VCaP (cell line): ENCODE data around the gene TMPRSS4.

Experiments used
- H3K27ac ChIP-seq: fragments of 450-650 bp; 2 replicates; pipeline ENCODE4 v1.5.1; 2017
- TF ChIP-seq, protein P1 (sequence below): fragments of 450-650 bp; conservative IDR thresholded peaks from 2 replicates; pipeline ENCODE4 v1.5.1; 2017; ENCODE audit warnings: mild to moderate bottlenecking, moderate library complexity

Gene TMPRSS4

DNA sequence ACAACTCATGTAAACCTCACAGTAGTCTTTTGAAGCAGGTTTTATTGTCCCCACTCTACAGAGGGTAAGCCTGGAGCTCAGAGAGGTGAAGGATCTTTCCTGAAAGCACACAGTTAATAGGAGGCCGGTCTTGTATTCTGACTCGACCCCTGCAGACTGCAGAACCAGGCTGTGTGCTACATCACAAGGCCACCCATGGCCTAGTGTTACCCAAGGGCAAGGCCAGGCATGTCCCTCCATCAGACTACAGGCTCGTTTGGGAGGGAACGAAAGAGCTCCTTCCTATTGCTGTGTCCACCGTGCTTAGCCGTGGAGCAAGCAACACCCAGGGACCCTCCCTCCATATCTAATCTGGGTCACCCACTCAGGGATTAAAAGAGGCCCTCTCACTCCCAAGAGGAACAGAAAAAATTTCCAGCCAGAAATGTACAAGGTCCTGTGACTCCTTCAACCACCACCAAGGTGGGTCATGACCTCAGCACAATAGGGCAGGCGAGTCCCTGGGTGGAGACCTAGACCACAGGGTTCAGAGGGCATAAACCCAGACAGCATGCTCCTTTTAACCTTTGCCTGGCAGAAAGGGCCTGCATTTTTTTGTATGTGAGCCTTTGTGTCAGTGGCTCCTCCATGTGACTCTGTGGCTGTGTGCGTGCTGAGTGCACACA lies 16.2 kb downstream of the TMPRSS4 start:
- peak overlapping the region; percentile 80; the same call in 1 of the 2 replicates for H3K27ac ChIP-seq
- TF ChIP-seq, protein P1, sequence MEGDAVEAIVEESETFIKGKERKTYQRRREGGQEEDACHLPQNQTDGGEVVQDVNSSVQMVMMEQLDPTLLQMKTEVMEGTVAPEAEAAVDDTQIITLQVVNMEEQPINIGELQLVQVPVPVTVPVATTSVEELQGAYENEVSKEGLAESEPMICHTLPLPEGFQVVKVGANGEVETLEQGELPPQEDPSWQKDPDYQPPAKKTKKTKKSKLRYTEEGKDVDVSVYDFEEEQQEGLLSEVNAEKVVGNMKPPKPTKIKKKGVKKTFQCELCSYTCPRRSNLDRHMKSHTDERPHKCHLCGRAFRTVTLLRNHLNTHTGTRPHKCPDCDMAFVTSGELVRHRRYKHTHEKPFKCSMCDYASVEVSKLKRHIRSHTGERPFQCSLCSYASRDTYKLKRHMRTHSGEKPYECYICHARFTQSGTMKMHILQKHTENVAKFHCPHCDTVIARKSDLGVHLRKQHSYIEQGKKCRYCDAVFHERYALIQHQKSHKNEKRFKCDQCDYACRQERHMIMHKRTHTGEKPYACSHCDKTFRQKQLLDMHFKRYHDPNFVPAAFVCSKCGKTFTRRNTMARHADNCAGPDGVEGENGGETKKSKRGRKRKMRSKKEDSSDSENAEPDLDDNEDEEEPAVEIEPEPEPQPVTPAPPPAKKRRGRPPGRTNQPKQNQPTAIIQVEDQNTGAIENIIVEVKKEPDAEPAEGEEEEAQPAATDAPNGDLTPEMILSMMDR = no peak

DNA sequence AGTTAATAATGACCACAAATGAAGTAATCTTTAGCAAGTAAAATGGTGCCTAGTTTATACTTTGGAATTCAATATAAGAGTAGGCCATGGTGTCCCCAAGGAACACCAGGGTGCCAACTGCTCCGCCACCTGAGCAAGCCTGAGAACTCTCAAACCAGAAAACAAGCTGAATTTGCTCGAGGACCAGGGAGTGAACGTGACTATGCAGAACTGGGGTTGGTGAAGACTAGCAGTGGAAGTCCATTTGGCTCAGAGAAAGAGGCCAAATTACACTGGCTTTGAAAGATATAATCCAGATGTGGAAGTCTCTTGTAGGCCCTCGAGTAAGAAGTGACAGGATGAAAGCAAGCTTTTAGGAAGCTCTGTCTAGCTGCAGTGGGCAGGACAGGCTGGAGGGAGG lies 18.6 kb downstream of the TMPRSS4 start:
- no peak overlapping the region for H3K27ac ChIP-seq
- TF ChIP-seq, protein P1 = no peak

DNA sequence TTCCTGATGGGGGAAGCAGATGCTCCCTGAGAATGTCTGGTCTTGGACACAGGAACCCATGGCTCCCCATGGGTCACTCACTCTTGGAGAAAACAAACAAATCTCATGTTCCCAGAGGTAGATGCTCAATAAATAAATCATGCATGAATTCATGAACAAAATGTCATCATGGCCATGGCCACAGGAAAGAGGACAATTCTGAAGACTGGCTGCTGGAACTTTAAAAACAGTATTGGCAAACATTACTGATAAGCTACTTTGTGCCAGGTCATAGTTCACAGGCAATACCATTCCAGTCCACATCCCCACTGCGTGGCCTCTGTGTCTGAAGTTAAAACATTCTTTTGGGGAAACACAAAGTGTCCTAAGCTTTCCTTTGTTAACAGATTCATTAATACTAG lies 19.1 kb downstream of the TMPRSS4 start:
- TF ChIP-seq, protein P1 = no peak
- H3K27ac ChIP-seq = no peak overlapping the region

DNA sequence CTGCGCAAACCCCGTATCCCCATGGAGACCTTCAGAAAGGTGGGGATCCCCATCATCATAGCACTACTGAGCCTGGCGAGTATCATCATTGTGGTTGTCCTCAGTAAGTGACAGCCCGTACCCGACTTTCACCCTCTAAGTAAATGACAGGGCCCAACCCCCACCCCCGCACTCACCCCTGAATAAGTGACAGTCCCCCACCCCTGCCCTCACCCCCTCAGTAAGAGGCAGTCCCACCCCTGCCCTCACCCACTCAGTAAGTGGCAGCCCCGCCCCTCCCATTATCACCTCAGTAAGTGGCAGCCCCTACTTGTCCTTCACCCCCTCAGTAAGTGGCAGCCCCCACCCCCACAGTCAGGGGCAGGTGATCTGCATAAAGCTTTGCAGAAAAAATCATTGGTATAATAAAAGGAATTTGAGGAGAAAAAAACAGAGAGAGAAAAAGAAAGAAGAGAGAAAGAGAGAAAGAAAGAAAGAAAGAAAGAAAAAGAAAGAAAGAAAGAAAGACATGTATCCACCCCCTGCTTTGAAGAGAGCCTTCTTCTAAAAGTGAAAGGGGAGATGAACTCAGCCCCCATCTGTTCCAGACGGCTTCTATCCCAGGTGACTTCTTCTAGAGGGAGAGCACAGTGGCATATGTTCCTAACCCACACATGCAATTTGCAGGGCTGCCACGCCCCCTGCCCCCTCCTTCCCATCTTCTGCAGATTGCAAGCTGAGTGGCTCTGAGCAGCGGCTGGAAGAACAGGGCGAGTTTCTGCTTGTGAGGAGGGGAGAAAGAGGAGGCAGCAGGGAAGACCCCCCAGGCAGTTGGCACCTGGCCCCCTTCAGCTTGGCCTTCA lies 22.3 kb downstream of the TMPRSS4 start:
- TF ChIP-seq, protein P1 = no peak
- H3K27ac ChIP-seq = no peak overlapping the region

DNA sequence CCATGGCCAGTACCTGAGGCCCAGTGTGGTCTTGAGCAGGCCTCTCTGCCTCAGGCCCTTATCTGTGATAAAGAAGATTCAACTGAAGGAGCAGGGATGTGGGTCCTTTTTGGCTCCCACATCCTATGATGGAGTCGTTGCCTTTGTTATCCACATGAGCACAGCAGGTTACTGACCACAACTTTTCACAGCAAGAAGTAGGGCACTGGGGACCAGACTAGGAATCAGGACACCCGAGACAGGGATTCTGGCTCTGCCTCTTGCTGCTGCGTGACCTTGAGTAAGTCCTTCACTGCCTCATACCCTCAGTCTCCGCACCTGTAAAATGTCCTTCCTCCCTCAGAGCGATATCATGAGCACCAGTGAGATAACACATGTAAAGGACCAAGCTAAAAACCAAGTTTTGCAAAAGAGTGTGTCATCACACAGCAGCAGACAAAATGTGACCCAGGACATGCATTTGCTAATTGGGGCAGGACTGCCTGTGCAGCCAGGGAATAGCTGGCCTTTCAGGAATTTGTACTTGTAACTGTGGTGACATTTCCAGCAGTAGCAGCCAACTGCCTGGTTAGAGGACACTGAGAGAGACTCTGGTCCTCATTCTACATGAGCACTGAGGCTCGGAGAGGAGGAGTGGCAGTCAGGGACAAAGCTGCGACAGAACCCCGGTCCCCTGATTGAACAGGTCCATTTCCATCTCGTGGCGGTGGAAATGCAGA lies 23.1 kb downstream of the TMPRSS4 start:
- TF ChIP-seq, protein P1 = no peak
- no peak overlapping the region for H3K27ac ChIP-seq

DNA sequence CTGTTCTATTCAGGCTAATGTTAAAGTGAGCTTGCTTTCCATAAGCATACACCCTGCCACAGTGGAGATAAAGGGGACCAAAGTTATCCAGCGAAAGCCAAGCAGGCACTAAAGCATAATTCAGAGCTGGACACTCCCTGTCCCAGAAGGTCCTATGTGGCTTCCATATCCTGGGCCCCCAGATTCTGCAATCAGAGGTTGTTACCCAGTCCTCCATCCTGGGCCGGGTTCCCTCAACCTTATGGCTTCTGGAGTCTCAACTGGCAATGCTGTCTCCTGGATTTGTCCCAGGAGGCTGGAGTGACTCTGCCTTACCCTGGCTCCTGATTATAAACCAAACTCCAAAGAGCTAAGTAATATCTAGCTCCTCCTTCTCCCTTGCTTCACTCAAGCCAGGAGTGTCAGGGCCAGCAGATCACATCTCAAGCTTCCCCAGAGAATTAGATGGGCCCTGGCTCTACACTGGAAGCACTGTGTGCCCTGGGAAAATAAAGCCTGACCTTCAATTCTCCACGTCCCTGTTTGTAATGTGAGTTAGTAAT lies 23.9 kb downstream of the TMPRSS4 start:
- H3K27ac ChIP-seq = no peak overlapping the region
- TF ChIP-seq, protein P1 = no peak
